Upper lobe of left lung (tissue), 6 donors: ENCODE data around the gene NSMF. TPM values are rescaled to one million over a fixed set of nuclear protein-coding genes. Genes with fewer than 3 reads are reported as not detected.

Experiments used
- ATAC-seq, 2 donors: fragments of 200-7000 bp; cut with Tn5 transposase; one replicate each; pipeline ENCODE4 v1.9.1; 2022; ENCODE audit warnings: mild to moderate bottlenecking in 2 of 2, moderate library complexity in 2 of 2; ENCODE audit not compliant: low FRiP score in 2 of 2
- DNase-seq, 2 donors: peaks; one replicate each; pipeline ENCODE4 v3.0.0-alpha.2; 2019 to 2020
- H3K27ac ChIP-seq, 4 donors: fragments of 200-600 bp; sonication (generic); one replicate each; pipeline ENCODE4 v1.5.1; 2016 to 2019
- H3K27me3 ChIP-seq, 4 donors: fragments of 200-600 bp; sonication (generic); one replicate each; pipeline ENCODE4 v1.5.1; 2017 to 2019
- H3K36me3 ChIP-seq, 4 donors: fragments of 200-600 bp; sonication (generic); one replicate each; pipeline ENCODE4 v1.5.1; 2016 to 2019
- H3K4me1 ChIP-seq, 4 donors: fragments of 200-600 bp; sonication (generic); one replicate each; pipeline ENCODE4 v1.5.1; 2018 to 2019
- H3K4me3 ChIP-seq, 4 donors: fragments of 200-600 bp; sonication (generic); one replicate each; pipeline ENCODE4 v1.5.1; 2017 to 2019; ENCODE audit warnings: mild to moderate bottlenecking in 2 of 4, moderate library complexity in 1 of 4
- H3K9me3 ChIP-seq, 4 donors: fragments of 200-600 bp; sonication (generic); one replicate each; pipeline ENCODE4 v1.5.1; 2018 to 2019
- CTCF ChIP-seq, 6 experiments: fragments of 450-650 bp in 4 of 6; fragments of 200-600 bp in 2 of 6; sonication (generic) in 2 of 6; IDR thresholded peaks; one replicate each; pipeline ENCODE4 v1.5.1; 2016 to 2019; ENCODE audit warnings: antibody characterized with exemption in 6 of 6
- EP300 ChIP-seq, 4 donors: sonication (generic); formaldehyde crosslinking; IDR thresholded peaks; one replicate each; pipeline ENCODE4 v1.5.1; 2017; ENCODE audit warnings: antibody characterized with exemption in 4 of 4, control low read depth in 2 of 4
- POLR2A ChIP-seq, 4 donors: fragments of 450-650 bp; IDR thresholded peaks; one replicate each; pipeline ENCODE4 v1.5.1; 2016 to 2017; ENCODE audit warnings: antibody characterized with exemption in 4 of 4, mild to moderate bottlenecking in 2 of 4
- POLR2AphosphoS5 ChIP-seq, 2 donors: sonication (generic); formaldehyde crosslinking; IDR thresholded peaks; one replicate each; pipeline ENCODE4 v1.5.1; 2017; ENCODE audit warnings: antibody characterized with exemption in 2 of 2
- WGBS, 2 donors: methylation state at CpG; one replicate each; pipeline ENCODE4 v1.1.5; 2017 to 2018; 5-methylcytosine and 5-hydroxymethylcytosine counted together
- total RNA-seq, 6 donors: library from RNA; depleted of rRNA in 4 of 6; stranded (reverse); fragments of >200 nt in 4 of 6; gene quantifications; one replicate each; pipeline versions ENCODE4 v1.1.0 to v1.2.1, GENCODE V29; 2016 to 2021
- donor health status: DM: no; HTN: no; CAD: no; lungs with moderate emphysema.
- donor health status: DM: no; HTN: yes; CAD: no; lungs with severe emphysema.

NSMF gene
- total RNA-seq, 6 donors from 2014 or later = 20.4 to 57.6 (median 25.9) TPM

- 87 to 91% methylated on average over 13 of the region's 13 CpGs for WGBS, 2 donors
- Histone ChIP-seq H3K4me1 (peaks cover 0 to 10% (median 5%) of the 10 kb centered on the region in 4 donors), H3K9me3 (no peaks in the 10 kb centered on the region), H3K36me3 (no peaks in the 10 kb centered on the region), H3K4me3 (no peak overlapping the region), H3K27me3 (no peaks in the 10 kb centered on the region), H3K27ac (no peak overlapping the region)
- ATAC-seq (no peak), DNase-seq (no peak)
- TF ChIP-seq EP300 (IDR thresholded peaks at IDR 0.05) (no peak), POLR2AphosphoS5 (IDR thresholded peaks at IDR 0.05) (no peak), POLR2A (IDR thresholded peaks at IDR 0.05) (no peak), CTCF (IDR thresholded peaks at IDR 0.05) (no peak)
These were observed 32.8 kb upstream of the NSMF start for GRCh38 chr9:137491735-137492432.

- Histone ChIP-seq H3K36me3 (no peaks in the 10 kb centered on the region), H3K9me3 (no peaks in the 10 kb centered on the region), H3K4me3 (no peak overlapping the region), H3K4me1 (peaks cover 0 to 10% (median 5%) of the 10 kb centered on the region in 4 donors), H3K27me3 (no peaks in the 10 kb centered on the region), H3K27ac (no peak overlapping the region)
- WGBS, 2 donors = 85 to 92% methylated on average over 9 of the region's 9 CpGs
- ATAC-seq (no peak), DNase-seq (no peak)
- TF ChIP-seq POLR2A (IDR thresholded peaks at IDR 0.05) (no peak), POLR2AphosphoS5 (IDR thresholded peaks at IDR 0.05) (no peak), CTCF (IDR thresholded peaks at IDR 0.05) (no peak), EP300 (IDR thresholded peaks at IDR 0.05) (no peak)
These were observed 31.5 kb upstream of the NSMF start for GRCh38 chr9:137490532-137491186.

GRCh38 chr9:137488906-137489305 lies 29.8 kb upstream of the NSMF start:
- DNase-seq (no peak), ATAC-seq (no peak)
- TF ChIP-seq POLR2A (IDR thresholded peaks at IDR 0.05) = no peak
- TF ChIP-seq POLR2AphosphoS5 (IDR thresholded peaks at IDR 0.05) = no peak
- TF ChIP-seq EP300 (IDR thresholded peaks at IDR 0.05) = no peak
- TF ChIP-seq CTCF (IDR thresholded peaks at IDR 0.05) = no peak
- WGBS, 2 donors = 92 to 95% methylated on average over 5 to 6 of the region's 6 CpGs
- peaks cover 0 to 4% (median 1%) of the 10 kb centered on the region in 4 donors for H3K4me1 ChIP-seq
- H3K9me3 ChIP-seq = no peaks in the 10 kb centered on the region
- no peak overlapping the region for H3K27ac ChIP-seq
- no peaks in the 10 kb centered on the region for H3K36me3 ChIP-seq
- H3K27me3 ChIP-seq = no peaks in the 10 kb centered on the region
- no peak overlapping the region for H3K4me3 ChIP-seq

GRCh38 chr9:137488327-137488653 lies 29.2 kb upstream of the NSMF start:
- no peak overlapping the region for H3K27ac ChIP-seq
- no peak for TF ChIP-seq EP300 (IDR thresholded peaks at IDR 0.05)
- TF ChIP-seq CTCF (IDR thresholded peaks at IDR 0.05) = no peak
- TF ChIP-seq POLR2A (IDR thresholded peaks at IDR 0.05) = no peak
- TF ChIP-seq POLR2AphosphoS5 (IDR thresholded peaks at IDR 0.05) = peak; percentile 17 to 38
- no peaks in the 10 kb centered on the region for H3K27me3 ChIP-seq
- WGBS, 2 donors = 66 to 70% methylated on average over 6 of the region's 6 CpGs
- H3K4me3 ChIP-seq = no peak overlapping the region
- no peaks in the 10 kb centered on the region for H3K4me1 ChIP-seq
- DNase-seq (no peak), ATAC-seq (no peak)
- H3K9me3 ChIP-seq = no peaks in the 10 kb centered on the region
- no peaks in the 10 kb centered on the region for H3K36me3 ChIP-seq
